Prostate gland (tissue), 2 donors: ENCODE data around the gene RUVBL1. TPM values are rescaled to one million over a fixed set of nuclear protein-coding genes. Genes with fewer than 3 reads are reported as not detected.

Experiments
- DNase-seq: peaks from one replicate; pipeline ENCODE4 v3.0.0-alpha.2; 2019; ENCODE audit warnings: low spot score
- H3K27ac ChIP-seq, 2 donors: fragments of 200-600 bp; sonication (generic); 2 replicates each; pipeline ENCODE4 v1.5.1; 2017 to 2019
- H3K27me3 ChIP-seq: fragments of 200-600 bp; sonication (generic); replicated peaks from 2 replicates; pipeline ENCODE4 v1.5.1; 2019; ENCODE audit not compliant: insufficient read depth
- H3K36me3 ChIP-seq, 2 donors: fragments of 200-600 bp; sonication (generic); 1 replicate in 1 of 2; 2 replicates in 1 of 2; pipeline versions ENCODE4 v1.5.1 to v1.8.1; 2017 to 2019
- H3K4me1 ChIP-seq: fragments of 200-600 bp; sonication (generic); replicated peaks from 2 replicates; pipeline ENCODE4 v1.5.1; 2019
- H3K4me3 ChIP-seq, 2 donors: fragments of 200-600 bp; sonication (generic); 2 replicates each; pipeline ENCODE4 v1.5.1; 2017 to 2019
- H3K9me3 ChIP-seq: fragments of 200-600 bp; sonication (generic); 2 replicates; pipeline ENCODE4 v1.5.1; 2017
- CTCF ChIP-seq, 4 experiments: fragments of 200-600 bp in 2 of 4; fragments of 450-650 bp in 2 of 4; sonication (generic) in 2 of 4; IDR thresholded peaks; 1 replicate in 3 of 4; 2 replicates in 1 of 4; pipeline ENCODE4 v1.5.1; 2016 to 2019; ENCODE audit warnings: antibody characterized with exemption in 4 of 4, mild to moderate bottlenecking in 2 of 4, moderate library complexity in 2 of 4
- POLR2A ChIP-seq: fragments of 450-650 bp; IDR thresholded peaks from one replicate; pipeline ENCODE4 v1.6.1; 2016; ENCODE audit warnings: antibody characterized with exemption, mild to moderate bottlenecking
- POLR2AphosphoS5 ChIP-seq: sonication (generic); formaldehyde crosslinking; IDR thresholded peaks from one replicate; pipeline ENCODE4 v1.6.1; 2017; ENCODE audit warnings: antibody characterized with exemption
- whole genome bisulfite sequencing: methylation state at CpG from one replicate; pipeline ENCODE4 v1.1.5; 2018; 5-methylcytosine and 5-hydroxymethylcytosine counted together
- intact Hi-C: fragments of 100-400 bp; cut with DNase I; formaldehyde crosslinking; loops from one replicate; pipeline ENCODE4 v1.14.2; 2022
- total RNA-seq, 2 donors: library from RNA; depleted of rRNA; stranded (reverse); fragments of >200 nt; gene quantifications; one replicate each; pipeline ENCODE4 v1.1.0, GENCODE V29; 2016

Gene RUVBL1
- total RNA-seq, 2 donors from 2014 or later: 24.0 to 28.1 TPM

- Histone ChIP-seq H3K27ac (no peak overlapping the region), H3K4me1 (no peaks in the 10 kb centered on the region), H3K4me3 (no peak overlapping the region), H3K36me3 (no peaks in the 10 kb centered on the region), H3K27me3 (no peaks in the 10 kb centered on the region), H3K9me3 (no peaks in the 10 kb centered on the region)
- intact Hi-C loops: no loop called here
- no peak for TF ChIP-seq POLR2AphosphoS5
- TF ChIP-seq POLR2A: no peak
- TF ChIP-seq CTCF (IDR thresholded peaks at IDR 0.05): no peak
- no peak for DNase-seq
- WGBS: 97% methylated on average over 5 of the region's 5 CpGs
Observed at GRCh38 chr3:128111147-128111546, 12.5 kb downstream of the RUVBL1 start.

GRCh38 chr3:128107834-128108233 lies 15.8 kb downstream of the RUVBL1 start:
- H3K36me3 ChIP-seq: no peaks in the 10 kb centered on the region
- intact Hi-C loops: no loop called here

GRCh38 chr3:128103136-128103676 lies 20.4 kb downstream of the RUVBL1 start:
- Histone ChIP-seq H3K36me3 (no peaks in the 10 kb centered on the region), H3K4me1 (no peaks in the 10 kb centered on the region), H3K4me3 (no peak overlapping the region), H3K9me3 (no peaks in the 10 kb centered on the region), H3K27me3 (no peaks in the 10 kb centered on the region), H3K27ac (no peak overlapping the region)
- intact Hi-C loops: no loop called here
- DNase-seq: no peak
- TF ChIP-seq POLR2AphosphoS5 (no peak), POLR2A (no peak), CTCF (IDR thresholded peaks at IDR 0.05) (no peak)
- 49% methylated on average over 5 of the region's 5 CpGs for WGBS

More at GRCh38 chr3:128107834-128108233, 15.8 kb downstream of the RUVBL1 start:
- TF ChIP-seq POLR2AphosphoS5 (no peak), CTCF (IDR thresholded peaks at IDR 0.05) (no peak), POLR2A (no peak)
- no peaks in the 10 kb centered on the region for H3K9me3 ChIP-seq
- H3K4me3 ChIP-seq: no peak overlapping the region
- no peaks in the 10 kb centered on the region for H3K4me1 ChIP-seq
- WGBS: 47% methylated on average over 8 of the region's 8 CpGs
- no peaks in the 10 kb centered on the region for H3K27me3 ChIP-seq
- H3K27ac ChIP-seq: no peak overlapping the region
- no peak for DNase-seq

- Histone ChIP-seq H3K4me3 (no peak overlapping the region), H3K27me3 (no peaks in the 10 kb centered on the region), H3K9me3 (no peaks in the 10 kb centered on the region), H3K27ac (no peak overlapping the region), H3K36me3 (no peaks in the 10 kb centered on the region), H3K4me1 (no peaks in the 10 kb centered on the region)
- 67% methylated on average over 2 of the region's 2 CpGs for WGBS
- intact Hi-C loops: no loop called here
- no peak for TF ChIP-seq POLR2AphosphoS5
- TF ChIP-seq POLR2A: no peak
- no peak for TF ChIP-seq CTCF (IDR thresholded peaks at IDR 0.05)
- DNase-seq: no peak
Observed at GRCh38 chr3:128100638-128101037, 23.0 kb downstream of the RUVBL1 start.

- no peaks in the 10 kb centered on the region for H3K4me1 ChIP-seq
- no peak overlapping the region for H3K4me3 ChIP-seq
- intact Hi-C loops: no loop called here
- no peaks in the 10 kb centered on the region for H3K9me3 ChIP-seq
- H3K36me3 ChIP-seq: no peaks in the 10 kb centered on the region
- no peak for TF ChIP-seq CTCF (IDR thresholded peaks at IDR 0.05)
- DNase-seq: no peak
- no peaks in the 10 kb centered on the region for H3K27me3 ChIP-seq
- 50% methylated on average over 3 of the region's 3 CpGs for WGBS
- no peak overlapping the region for H3K27ac ChIP-seq
Observed at GRCh38 chr3:128100161-128100560, 23.5 kb downstream of the RUVBL1 start.
